HepG2 (cell line): ENCODE results near the gene HNRNPA1. TPM values are rescaled to one million over a fixed set of nuclear protein-coding genes. Genes with fewer than 3 reads are reported as not detected.

Experiments
- AHR ChIP-seq: IDR thresholded peaks from 2 replicates; pipeline ENCODE4 v1.6.1; 2018; ENCODE audit warnings: missing genetic modification reagents, missing compliant biosample characterization
- ARID2 ChIP-seq: sonication (generic); formaldehyde crosslinking; IDR thresholded peaks from 2 replicates; pipeline ENCODE4 v1.8.1; 2022; ENCODE audit warnings: mild to moderate bottlenecking, missing genetic modification reagents, borderline replicate concordance
- ATF6 ChIP-seq: sonication (generic); formaldehyde crosslinking; conservative IDR thresholded peaks from 2 replicates; pipeline ENCODE4 v1.4.0; 2020; ENCODE audit warnings: missing genetic modification reagents
- CCDC6 ChIP-seq: sonication (generic); formaldehyde crosslinking; IDR thresholded peaks from 2 replicates; pipeline ENCODE4 v1.8.1; 2022; ENCODE audit warnings: mild to moderate bottlenecking, missing genetic modification reagents, moderate library complexity
- FOXC1 ChIP-seq: sonication (generic); formaldehyde crosslinking; IDR thresholded peaks from 2 replicates; pipeline ENCODE4 v1.8.0; 2022; ENCODE audit warnings: mild to moderate bottlenecking, missing genetic modification reagents, borderline replicate concordance
- JDP2 ChIP-seq: sonication (generic); formaldehyde crosslinking; IDR thresholded peaks from 2 replicates; pipeline ENCODE4 v1.8.1; 2022; ENCODE audit warnings: missing genetic modification reagents, borderline replicate concordance
- KDM6A ChIP-seq: IDR thresholded peaks from 2 replicates; pipeline ENCODE4 v1.6.1; 2016; ENCODE audit warnings: low read depth
- KLF15 ChIP-seq: sonication (generic); formaldehyde crosslinking; IDR thresholded peaks from 2 replicates; pipeline ENCODE4 v1.8.1; 2023; ENCODE audit warnings: borderline replicate concordance, mild to moderate bottlenecking, inconsistent platforms, missing genetic modification reagents, mixed read lengths
- MTA3 ChIP-seq: sonication (generic); formaldehyde crosslinking; IDR thresholded peaks from 2 replicates; pipeline ENCODE4 v1.4.0; 2020; ENCODE audit warnings: missing genetic modification reagents
- NCOA2 ChIP-seq: sonication (generic); formaldehyde crosslinking; IDR thresholded peaks from 2 replicates; pipeline ENCODE4 v1.8.0; 2022; ENCODE audit warnings: inconsistent platforms
- NFKBIZ ChIP-seq: IDR thresholded peaks from 2 replicates; pipeline ENCODE4 v1.6.1; 2018; ENCODE audit warnings: missing genetic modification reagents, missing compliant biosample characterization
- PRPF4 ChIP-seq: fragments of 200-400 bp; formaldehyde crosslinking; IDR thresholded peaks from 2 replicates; pipeline ENCODE4 v1.6.1; 2016; ENCODE audit warnings: low read length, low read depth; ENCODE audit not compliant: poor library complexity, severe bottlenecking
- SMC3 ChIP-seq: IDR thresholded peaks from 2 replicates; pipeline ENCODE4 v1.6.1; 2011; ENCODE audit warnings: low read length, improper control_type of control experiment
- TEF ChIP-seq: sonication (generic); formaldehyde crosslinking; IDR thresholded peaks from 2 replicates; pipeline ENCODE4 v1.5.0; 2020; ENCODE audit warnings: missing genetic modification reagents
- TOE1 ChIP-seq: sonication (generic); formaldehyde crosslinking; IDR thresholded peaks from 2 replicates; pipeline ENCODE4 v1.4.0; 2020; ENCODE audit warnings: mild to moderate bottlenecking, missing genetic modification reagents
- ZNF225 ChIP-seq: sonication (generic); formaldehyde crosslinking; IDR thresholded peaks from 2 replicates; pipeline ENCODE4 v1.4.0; 2020; ENCODE audit warnings: mild to moderate bottlenecking, missing genetic modification reagents
- ZNF251 ChIP-seq: sonication (generic); formaldehyde crosslinking; IDR thresholded peaks from 2 replicates; pipeline ENCODE4 v1.9.0; 2021; ENCODE audit warnings: mild to moderate bottlenecking, missing genetic modification reagents
- ZNF282 ChIP-seq: fragments of 450-650 bp; IDR thresholded peaks from 2 replicates; pipeline ENCODE4 v1.6.1; 2018; ENCODE audit not compliant: partially characterized antibody
- ZNF30 ChIP-seq: sonication (generic); formaldehyde crosslinking; IDR thresholded peaks from 2 replicates; pipeline ENCODE4 v1.5.0; 2020; ENCODE audit warnings: mild to moderate bottlenecking, missing genetic modification reagents
- ZNF468 ChIP-seq: sonication (generic); formaldehyde crosslinking; IDR thresholded peaks from 2 replicates; pipeline ENCODE4 v1.8.0; 2022; ENCODE audit warnings: mild to moderate bottlenecking, moderate library complexity, missing genetic modification reagents
- ZNF746 ChIP-seq: sonication (generic); formaldehyde crosslinking; IDR thresholded peaks from 2 replicates; pipeline ENCODE4 v1.8.0; 2022; ENCODE audit warnings: mild to moderate bottlenecking, missing genetic modification reagents
- ZSCAN20 ChIP-seq: sonication (generic); formaldehyde crosslinking; IDR thresholded peaks from 2 replicates; pipeline ENCODE4 v1.4.0; 2020; ENCODE audit warnings: missing genetic modification reagents, mild to moderate bottlenecking, borderline replicate concordance
- polyA plus RNA-seq, 8 experiments: library from polyadenylated mRNA; depleted of rRNA in 3 of 8; stranded (reverse) in 7 of 8; unstranded in 1 of 8; fragments of >200 nt; fragmentation: Illumina TruSeq in 4 of 8; extraction: Trizol in 4 of 8; gene quantifications; 2 replicates each; pipeline versions ENCODE4 v1.2.1 to v1.2.3, GENCODE V29; 2011 to 2016; ENCODE audit warnings: low read depth in 4 of 8, missing spikeins in 1 of 8, mixed read lengths in 1 of 8; ENCODE audit not compliant: insufficient read depth in 1 of 8
- total RNA-seq, 5 experiments: library from RNA; depleted of rRNA; stranded (reverse); fragments of >200 nt; fragmentation: Illumina TruSeq; extraction: Trizol; gene quantifications; 2 replicates each; pipeline ENCODE4 v1.2.3, GENCODE V29; 2016; ENCODE audit warnings: low read depth in 1 of 5
- TF ChIP-seq, protein P1 (sequence below): sonication (generic); formaldehyde crosslinking; IDR thresholded peaks from 2 replicates; pipeline ENCODE4 v1.8.1; 2022; ENCODE audit warnings: mild to moderate bottlenecking, missing genetic modification reagents
- TF ChIP-seq, protein P2 (sequence below): sonication (generic); formaldehyde crosslinking; IDR thresholded peaks from 2 replicates; pipeline ENCODE4 v1.5.1; 2020; ENCODE audit warnings: missing genetic modification reagents, mild to moderate bottlenecking, borderline replicate concordance
- TF ChIP-seq, protein P3 (sequence below): sonication (generic); formaldehyde crosslinking; IDR thresholded peaks from 2 replicates; pipeline ENCODE4 v1.4.0; 2020; ENCODE audit warnings: mild to moderate bottlenecking, missing genetic modification reagents

HNRNPA1 gene
- total and polyA plus RNA-seq, 2 of the 13 experiments (the other 11 are each of a cell fraction or from before 2014, with no cell fraction given): 535 to 1,820 TPM

DNA sequence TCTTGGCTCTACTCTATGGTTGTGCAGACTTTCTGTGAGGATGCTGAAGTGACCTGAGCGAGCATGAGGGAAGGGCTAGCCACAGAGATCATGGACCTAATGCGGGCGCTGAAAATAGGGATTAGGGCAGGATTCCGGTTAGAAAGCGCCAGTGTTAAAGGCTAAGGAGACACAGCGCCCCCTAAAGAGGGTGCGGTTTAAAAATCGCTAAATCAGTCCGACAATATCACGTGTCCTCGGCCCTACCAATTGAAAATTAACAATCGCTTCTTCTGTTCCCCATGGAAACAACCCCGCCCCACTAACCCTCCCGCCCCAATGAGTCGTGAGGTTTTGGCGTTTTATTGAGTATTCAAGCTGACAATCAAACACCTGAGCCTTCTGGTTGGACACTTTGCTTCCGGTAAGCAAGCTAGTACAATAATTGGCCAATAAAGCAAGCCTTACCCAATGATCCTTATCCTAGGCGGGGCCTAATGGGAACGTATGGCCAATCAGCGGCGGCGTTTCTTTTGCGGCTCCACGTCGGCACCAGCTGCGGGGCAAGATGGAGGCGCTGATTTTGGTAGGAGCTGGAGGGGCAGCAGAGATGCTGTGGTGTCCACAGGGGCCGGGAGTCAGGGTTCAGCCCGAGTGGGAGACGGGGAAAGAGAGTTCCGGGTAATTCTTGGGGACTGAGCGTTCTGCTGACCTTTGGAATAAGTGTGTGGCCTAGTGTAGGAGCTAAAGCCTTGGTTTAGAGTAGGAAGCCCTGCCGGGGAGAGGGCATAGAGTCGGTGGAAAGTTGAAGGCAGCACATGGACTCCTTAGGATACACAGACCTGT, 44.3 kb downstream of the HNRNPA1 start, which contains the start of gene COPZ1 (continued):
- TF ChIP-seq TEF (CRISPR knock-in tag): no peak; the same call in 1 of the 2 replicates
- no peak for TF ChIP-seq FOXC1 (CRISPR knock-in tag)
- TF ChIP-seq ATF6: no peak
- TF ChIP-seq ARID2 (CRISPR knock-in tag): no peak
- TF ChIP-seq, protein P1, sequence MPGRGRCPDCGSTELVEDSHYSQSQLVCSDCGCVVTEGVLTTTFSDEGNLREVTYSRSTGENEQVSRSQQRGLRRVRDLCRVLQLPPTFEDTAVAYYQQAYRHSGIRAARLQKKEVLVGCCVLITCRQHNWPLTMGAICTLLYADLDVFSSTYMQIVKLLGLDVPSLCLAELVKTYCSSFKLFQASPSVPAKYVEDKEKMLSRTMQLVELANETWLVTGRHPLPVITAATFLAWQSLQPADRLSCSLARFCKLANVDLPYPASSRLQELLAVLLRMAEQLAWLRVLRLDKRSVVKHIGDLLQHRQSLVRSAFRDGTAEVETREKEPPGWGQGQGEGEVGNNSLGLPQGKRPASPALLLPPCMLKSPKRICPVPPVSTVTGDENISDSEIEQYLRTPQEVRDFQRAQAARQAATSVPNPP (CRISPR knock-in tag): no peak
- TF ChIP-seq SMC3: peak; percentile 83
- no peak for TF ChIP-seq CCDC6
- TF ChIP-seq, protein P2, sequence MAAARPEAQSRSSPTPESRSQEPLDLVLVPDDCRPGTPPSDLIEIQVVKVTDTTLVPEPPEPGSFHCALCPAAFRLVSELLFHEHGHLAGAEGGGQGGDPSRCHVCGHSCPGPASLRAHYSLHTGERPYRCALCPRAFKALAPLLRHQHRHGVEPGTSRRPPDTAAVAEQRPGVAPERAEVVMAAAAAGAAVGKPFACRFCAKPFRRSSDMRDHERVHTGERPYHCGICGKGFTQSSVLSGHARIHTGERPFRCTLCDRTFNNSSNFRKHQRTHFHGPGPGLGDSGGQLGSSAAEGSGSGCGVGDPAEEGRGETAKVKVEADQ (CRISPR knock-in tag): peak; percentile 27; the same call in 1 of the 2 replicates
- TF ChIP-seq ZNF225 (CRISPR knock-in tag): no peak
- TF ChIP-seq ZNF282: no peak
- TF ChIP-seq NFKBIZ: no peak
- no peak; the same call in 1 of the 2 replicates for TF ChIP-seq NCOA2
- TF ChIP-seq MTA3 (CRISPR knock-in tag): no peak
- TF ChIP-seq ZSCAN20: no peak
- no peak for TF ChIP-seq AHR (CRISPR knock-in tag)
- no peak for TF ChIP-seq KLF15 (CRISPR knock-in tag)
- no peak for TF ChIP-seq ZNF746 (CRISPR knock-in tag)
- no peak for TF ChIP-seq KDM6A
- no peak for TF ChIP-seq TOE1 (CRISPR knock-in tag)
- no peak for TF ChIP-seq PRPF4
- no peak for TF ChIP-seq JDP2 (CRISPR knock-in tag)
- no peak for TF ChIP-seq ZNF468 (CRISPR knock-in tag)
- TF ChIP-seq, protein P3, sequence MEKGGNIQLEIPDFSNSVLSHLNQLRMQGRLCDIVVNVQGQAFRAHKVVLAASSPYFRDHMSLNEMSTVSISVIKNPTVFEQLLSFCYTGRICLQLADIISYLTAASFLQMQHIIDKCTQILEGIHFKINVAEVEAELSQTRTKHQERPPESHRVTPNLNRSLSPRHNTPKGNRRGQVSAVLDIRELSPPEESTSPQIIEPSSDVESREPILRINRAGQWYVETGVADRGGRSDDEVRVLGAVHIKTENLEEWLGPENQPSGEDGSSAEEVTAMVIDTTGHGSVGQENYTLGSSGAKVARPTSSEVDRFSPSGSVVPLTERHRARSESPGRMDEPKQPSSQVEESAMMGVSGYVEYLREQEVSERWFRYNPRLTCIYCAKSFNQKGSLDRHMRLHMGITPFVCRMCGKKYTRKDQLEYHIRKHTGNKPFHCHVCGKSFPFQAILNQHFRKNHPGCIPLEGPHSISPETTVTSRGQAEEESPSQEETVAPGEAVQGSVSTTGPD (CRISPR knock-in tag): no peak
- TF ChIP-seq ZNF251: no peak
- no peak for TF ChIP-seq ZNF30 (CRISPR knock-in tag)
